ENCODE data around the gene PLA2G3. TPM values are rescaled to one million over a fixed set of nuclear protein-coding genes. Genes with fewer than 3 reads are reported as not detected.

Gene PLA2G3
- total and polyA plus RNA-seq, 2 donors (not counting 3 experiments of a cell fraction or from before 2014, with no cell fraction given) = 0.75 to 0.84 TPM

- Histone ChIP-seq H3K4me2 (ENCODE audit: insufficient read depth, low read length) (no peak overlapping the region), H3K4me1 (ENCODE audit: control insufficient read depth, extremely low read depth, insufficient read depth, low read length) (no peaks in the 10 kb centered on the region), H3K36me3 (ENCODE audit: control insufficient read depth in 2 of 2, extremely low read depth in 1 of 2, insufficient read depth in 2 of 2, low read length in 2 of 2) (no peaks in the 10 kb centered on the region), H3K9me1 (replicated peaks; ENCODE audit: control insufficient read depth, extremely low read depth, insufficient read depth, low read length) (no peaks in the 10 kb centered on the region), H3K9ac (replicated peaks; ENCODE audit: extremely low read depth, insufficient read depth, low read length) (no peak overlapping the region), H3K79me2 (ENCODE audit: control insufficient read depth, insufficient read depth, low read length) (no peaks in the 10 kb centered on the region), H3K9me3 (replicated peaks; ENCODE audit: control insufficient read depth, insufficient read depth, low read length) (no peaks in the 10 kb centered on the region), H3K27ac (ENCODE audit: insufficient read depth, low read depth, low read length) (no peak overlapping the region), H3K27me3 (ENCODE audit: control insufficient read depth in 2 of 2, insufficient read depth in 2 of 2, low read length in 2 of 2) (peaks cover 0 to 4% of the 10 kb centered on the region in 2 experiments), H2AFZ (ENCODE audit: low read depth, low read length) (no peak overlapping the region), H3K4me3 (replicated peaks in 1 of 3; ENCODE audit: insufficient read depth in 1 of 3, low read depth in 1 of 3, low read length in 3 of 3) (no peak overlapping the region), H4K20me1 (replicated peaks; ENCODE audit: control insufficient read depth, extremely low read depth, insufficient read depth, low read length) (no peaks in the 10 kb centered on the region)
- intact Hi-C loops (cut with micrococcal nuclease) = no loop called here
- CTCF ChIA-PET = interaction anchor here (0.9 to 2.2 kb wide), 2 partner anchors 18 to 105 kb away, joined by 3 to 12 read pairs; partner anchors contain the start of gene SELENOM
- no TSS peak for BruUV-seq (replicated peaks)
- dilution Hi-C loops (cut with MboI; ENCODE audit: extremely low pct_ligation_motif_present, low sequenced_read_pairs) = no loop called here
- FAIRE-seq (no peak), DNase-seq (ENCODE audit: low read depth, low spot score) (no peak)
- POLR2A ChIA-PET = no interaction called here
- TF ChIP-seq, protein P1, sequence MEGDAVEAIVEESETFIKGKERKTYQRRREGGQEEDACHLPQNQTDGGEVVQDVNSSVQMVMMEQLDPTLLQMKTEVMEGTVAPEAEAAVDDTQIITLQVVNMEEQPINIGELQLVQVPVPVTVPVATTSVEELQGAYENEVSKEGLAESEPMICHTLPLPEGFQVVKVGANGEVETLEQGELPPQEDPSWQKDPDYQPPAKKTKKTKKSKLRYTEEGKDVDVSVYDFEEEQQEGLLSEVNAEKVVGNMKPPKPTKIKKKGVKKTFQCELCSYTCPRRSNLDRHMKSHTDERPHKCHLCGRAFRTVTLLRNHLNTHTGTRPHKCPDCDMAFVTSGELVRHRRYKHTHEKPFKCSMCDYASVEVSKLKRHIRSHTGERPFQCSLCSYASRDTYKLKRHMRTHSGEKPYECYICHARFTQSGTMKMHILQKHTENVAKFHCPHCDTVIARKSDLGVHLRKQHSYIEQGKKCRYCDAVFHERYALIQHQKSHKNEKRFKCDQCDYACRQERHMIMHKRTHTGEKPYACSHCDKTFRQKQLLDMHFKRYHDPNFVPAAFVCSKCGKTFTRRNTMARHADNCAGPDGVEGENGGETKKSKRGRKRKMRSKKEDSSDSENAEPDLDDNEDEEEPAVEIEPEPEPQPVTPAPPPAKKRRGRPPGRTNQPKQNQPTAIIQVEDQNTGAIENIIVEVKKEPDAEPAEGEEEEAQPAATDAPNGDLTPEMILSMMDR (IDR thresholded peaks at IDR 0.05; ENCODE audit: extremely low read depth in 1 of 2, insufficient read depth in 1 of 2, low read depth in 1 of 2, low read length in 2 of 2) = no peak
- TF ChIP-seq MYC (IDR thresholded peaks at IDR 0.05; ENCODE audit: low read depth, low read length) (no peak), GATA2 (IDR thresholded peaks at IDR 0.05; ENCODE audit: insufficient read depth, insufficient read length, low read depth, low read length) (no peak), POLR2AphosphoS5 (IDR thresholded peaks at IDR 0.05; ENCODE audit: insufficient read depth, low read depth, low read length) (no peak), MAX (IDR thresholded peaks at IDR 0.05; ENCODE audit: insufficient read depth, insufficient read length) (no peak), EZH2 (IDR thresholded peaks at IDR 0.05; ENCODE audit: borderline replicate concordance, low read depth, low read length, severe bottlenecking) (no peak), FOS (IDR thresholded peaks at IDR 0.05; ENCODE audit: borderline replicate concordance, insufficient read depth, low read length) (no peak), JUN (IDR thresholded peaks at IDR 0.05; ENCODE audit: borderline replicate concordance, insufficient read depth, insufficient read length, low read depth) (no peak), POLR2A (IDR thresholded peaks at IDR 0.05; ENCODE audit: low read depth, low read length) (no peak)
Measured at GRCh38 chr22:31125521-31126117, 14.7 kb downstream of the PLA2G3 start.
